ENCODE results near the gene GPR139.

The GPR139 gene

GRCh38 chr16:20051611-20052010 is 22.1 kb downstream of the GPR139 start:
- DNase-seq, result no peak

GRCh38 chr16:20051147-20051546 is 22.5 kb downstream of the GPR139 start:
- no peak for DNase-seq

GRCh38 chr16:20049831-20050230 is 23.9 kb downstream of the GPR139 start:
- no peak for DNase-seq

- DNase-seq, result no peak
Observed at GRCh38 chr16:20045886-20046285, 27.8 kb downstream of the GPR139 start.

- no peak for DNase-seq
Observed at GRCh38 chr16:20042848-20043247, 30.8 kb downstream of the GPR139 start.

GRCh38 chr16:20041924-20042596 is 31.6 kb downstream of the GPR139 start:
- DNase-seq, result no peak

GRCh38 chr16:20040011-20040410 is 33.7 kb downstream of the GPR139 start:
- no peak for DNase-seq

- no peak for DNase-seq
Observed at GRCh38 chr16:20029611-20030010, 44.1 kb downstream of the GPR139 start.

- DNase-seq, result no peak
Observed at GRCh38 chr16:20026361-20027072, 47.2 kb downstream of the GPR139 start.

GRCh38 chr16:20023190-20023589 is 50.5 kb downstream of the GPR139 start:
- no peak for DNase-seq

- DNase-seq, result no peak
Observed at GRCh38 chr16:20020976-20021375, 52.7 kb downstream of the GPR139 start.

- no peak for DNase-seq
Observed at GRCh38 chr16:20020083-20020482, 53.6 kb downstream of the GPR139 start.

GRCh38 chr16:20016234-20016633 is 57.5 kb downstream of the GPR139 start:
- DNase-seq, result no peak

GRCh38 chr16:20004931-20005330 is 68.8 kb downstream of the GPR139 start:
- DNase-seq, result no peak

- DNase-seq, result no peak
Observed at GRCh38 chr16:20002936-20003335, 70.8 kb downstream of the GPR139 start.

- DNase-seq, result no peak
Observed at GRCh38 chr16:20001856-20002707, 71.6 kb downstream of the GPR139 start.

GRCh38 chr16:19997734-19998133 is 76.0 kb downstream of the GPR139 start:
- DNase-seq, result no peak

- DNase-seq, result no peak
Observed at GRCh38 chr16:19997264-19997663, 76.4 kb downstream of the GPR139 start.

- DNase-seq, result no peak
Observed at GRCh38 chr16:19994466-19995170, 79.1 kb downstream of the GPR139 start.

- DNase-seq, result no peak
Observed at GRCh38 chr16:19991614-19992013, 82.1 kb downstream of the GPR139 start.

GRCh38 chr16:19984135-19984534 is 89.6 kb downstream of the GPR139 start:
- no peak for DNase-seq

Data from CD4-positive, alpha-beta T cell treated with Interleukin-10 for 1 hour (primary cell).